HL-60 (cell line): ENCODE data around the gene TOP1.

Source experiments
- POLR2AphosphoS5 ChIP-seq: IDR thresholded peaks from 2 replicates; pipeline ENCODE4 v1.6.1; 2012; ENCODE audit warnings: low read depth
- TF ChIP-seq, protein P1 (sequence below): IDR thresholded peaks from one replicate; pipeline ENCODE4 v1.5.1; 2011; ENCODE audit warnings: low read length, control low read depth, inconsistent platforms; ENCODE audit not compliant: insufficient read depth
- TF ChIP-seq, protein P2 (sequence below): IDR thresholded peaks from 2 replicates; pipeline ENCODE4 v1.6.1; 2012; ENCODE audit warnings: low read depth; ENCODE audit not compliant: insufficient replicate concordance

DNA sequence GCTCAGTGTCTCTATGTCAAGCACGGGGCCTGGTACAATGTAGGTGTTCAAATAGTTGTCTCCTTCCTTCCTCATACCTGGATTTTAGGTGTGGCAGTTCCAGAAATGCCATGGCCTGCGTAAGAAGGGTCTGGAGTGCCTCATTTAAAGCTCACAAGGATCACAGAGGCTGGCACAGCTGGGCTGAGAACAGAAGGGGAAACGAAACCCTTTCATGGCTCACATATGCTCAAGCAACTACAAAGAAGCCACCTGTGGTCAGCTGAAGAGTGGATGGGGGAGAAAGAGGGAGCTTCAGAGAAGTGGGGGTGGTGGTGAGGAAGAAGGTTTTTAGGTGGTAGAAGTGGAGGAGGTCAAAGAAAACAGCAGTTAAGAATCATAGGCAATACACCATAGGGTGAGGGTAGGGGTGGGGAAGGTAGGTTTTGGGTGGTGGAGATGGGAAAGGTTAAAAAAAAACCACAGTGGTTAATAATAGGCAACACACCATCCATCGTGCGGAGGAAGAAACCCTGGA lies 17.0 kb upstream of the TOP1 start:
- TF ChIP-seq, protein P1, sequence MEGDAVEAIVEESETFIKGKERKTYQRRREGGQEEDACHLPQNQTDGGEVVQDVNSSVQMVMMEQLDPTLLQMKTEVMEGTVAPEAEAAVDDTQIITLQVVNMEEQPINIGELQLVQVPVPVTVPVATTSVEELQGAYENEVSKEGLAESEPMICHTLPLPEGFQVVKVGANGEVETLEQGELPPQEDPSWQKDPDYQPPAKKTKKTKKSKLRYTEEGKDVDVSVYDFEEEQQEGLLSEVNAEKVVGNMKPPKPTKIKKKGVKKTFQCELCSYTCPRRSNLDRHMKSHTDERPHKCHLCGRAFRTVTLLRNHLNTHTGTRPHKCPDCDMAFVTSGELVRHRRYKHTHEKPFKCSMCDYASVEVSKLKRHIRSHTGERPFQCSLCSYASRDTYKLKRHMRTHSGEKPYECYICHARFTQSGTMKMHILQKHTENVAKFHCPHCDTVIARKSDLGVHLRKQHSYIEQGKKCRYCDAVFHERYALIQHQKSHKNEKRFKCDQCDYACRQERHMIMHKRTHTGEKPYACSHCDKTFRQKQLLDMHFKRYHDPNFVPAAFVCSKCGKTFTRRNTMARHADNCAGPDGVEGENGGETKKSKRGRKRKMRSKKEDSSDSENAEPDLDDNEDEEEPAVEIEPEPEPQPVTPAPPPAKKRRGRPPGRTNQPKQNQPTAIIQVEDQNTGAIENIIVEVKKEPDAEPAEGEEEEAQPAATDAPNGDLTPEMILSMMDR: no peak
- TF ChIP-seq POLR2AphosphoS5: no peak
- TF ChIP-seq, protein P2, sequence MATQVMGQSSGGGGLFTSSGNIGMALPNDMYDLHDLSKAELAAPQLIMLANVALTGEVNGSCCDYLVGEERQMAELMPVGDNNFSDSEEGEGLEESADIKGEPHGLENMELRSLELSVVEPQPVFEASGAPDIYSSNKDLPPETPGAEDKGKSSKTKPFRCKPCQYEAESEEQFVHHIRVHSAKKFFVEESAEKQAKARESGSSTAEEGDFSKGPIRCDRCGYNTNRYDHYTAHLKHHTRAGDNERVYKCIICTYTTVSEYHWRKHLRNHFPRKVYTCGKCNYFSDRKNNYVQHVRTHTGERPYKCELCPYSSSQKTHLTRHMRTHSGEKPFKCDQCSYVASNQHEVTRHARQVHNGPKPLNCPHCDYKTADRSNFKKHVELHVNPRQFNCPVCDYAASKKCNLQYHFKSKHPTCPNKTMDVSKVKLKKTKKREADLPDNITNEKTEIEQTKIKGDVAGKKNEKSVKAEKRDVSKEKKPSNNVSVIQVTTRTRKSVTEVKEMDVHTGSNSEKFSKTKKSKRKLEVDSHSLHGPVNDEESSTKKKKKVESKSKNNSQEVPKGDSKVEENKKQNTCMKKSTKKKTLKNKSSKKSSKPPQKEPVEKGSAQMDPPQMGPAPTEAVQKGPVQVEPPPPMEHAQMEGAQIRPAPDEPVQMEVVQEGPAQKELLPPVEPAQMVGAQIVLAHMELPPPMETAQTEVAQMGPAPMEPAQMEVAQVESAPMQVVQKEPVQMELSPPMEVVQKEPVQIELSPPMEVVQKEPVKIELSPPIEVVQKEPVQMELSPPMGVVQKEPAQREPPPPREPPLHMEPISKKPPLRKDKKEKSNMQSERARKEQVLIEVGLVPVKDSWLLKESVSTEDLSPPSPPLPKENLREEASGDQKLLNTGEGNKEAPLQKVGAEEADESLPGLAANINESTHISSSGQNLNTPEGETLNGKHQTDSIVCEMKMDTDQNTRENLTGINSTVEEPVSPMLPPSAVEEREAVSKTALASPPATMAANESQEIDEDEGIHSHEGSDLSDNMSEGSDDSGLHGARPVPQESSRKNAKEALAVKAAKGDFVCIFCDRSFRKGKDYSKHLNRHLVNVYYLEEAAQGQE: no peak
